Islet of Langerhans (tissue), 1 donor: ENCODE measurements around the gene ZNF860.
"Not testable (repeated sequence)": the region's sequence is repeated elsewhere in the genome, so short reads cannot be mapped to it uniquely, and the experiment has no call there.

Experiments used
- FAIRE-seq: peaks from one replicate; lab custom pipeline; 2011; peaks lifted over from hg19 to GRCh38; lab: Jason Lieb, UNC

ZNF860 gene

DNA sequence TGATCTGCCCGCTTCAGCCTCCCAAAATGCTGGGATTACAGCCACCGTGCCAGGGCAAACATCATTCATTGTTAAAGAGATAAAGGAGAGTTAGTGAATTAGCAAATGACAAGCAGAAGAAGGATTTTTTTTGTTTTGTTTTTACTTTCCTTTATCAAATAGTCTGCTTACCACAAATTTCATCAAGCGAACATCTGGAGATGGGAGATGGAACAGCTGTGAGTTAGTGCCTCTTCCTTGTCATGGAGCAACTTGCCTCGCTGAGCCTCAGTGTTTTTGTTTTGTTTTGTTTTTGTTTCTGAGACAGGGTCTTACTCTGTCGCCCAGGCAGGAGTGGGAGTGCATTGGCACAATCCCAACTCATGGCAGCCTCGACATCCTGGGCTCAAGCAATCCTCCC is 15.9 kb downstream of the ZNF860 start:
- FAIRE-seq = no peak

DNA sequence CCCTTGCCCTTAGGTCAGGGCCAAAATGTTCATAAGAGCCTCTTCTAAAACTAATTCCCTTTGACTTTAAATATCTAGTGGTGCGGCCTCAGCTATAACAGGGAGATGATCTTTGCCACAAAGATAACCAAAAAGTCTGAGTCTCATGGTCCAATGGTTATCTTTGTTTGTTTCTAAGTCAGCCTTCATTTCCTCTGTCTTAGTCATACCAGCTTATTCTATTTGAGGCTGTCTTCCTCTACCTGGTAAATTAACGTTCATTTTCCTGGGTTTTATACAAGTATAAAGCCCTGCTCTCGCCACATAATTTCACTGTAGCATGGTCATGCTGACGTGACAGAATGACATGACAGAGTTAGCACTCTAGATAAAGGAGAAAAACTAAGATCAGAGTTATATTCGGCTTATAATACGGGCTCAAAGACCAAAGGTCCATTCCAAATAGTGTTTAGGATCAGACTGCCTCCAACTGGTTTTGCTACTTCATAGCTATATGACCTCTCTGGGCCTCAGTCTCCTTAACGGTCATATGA is 18.4 kb downstream of the ZNF860 start:
- no peak for FAIRE-seq

DNA sequence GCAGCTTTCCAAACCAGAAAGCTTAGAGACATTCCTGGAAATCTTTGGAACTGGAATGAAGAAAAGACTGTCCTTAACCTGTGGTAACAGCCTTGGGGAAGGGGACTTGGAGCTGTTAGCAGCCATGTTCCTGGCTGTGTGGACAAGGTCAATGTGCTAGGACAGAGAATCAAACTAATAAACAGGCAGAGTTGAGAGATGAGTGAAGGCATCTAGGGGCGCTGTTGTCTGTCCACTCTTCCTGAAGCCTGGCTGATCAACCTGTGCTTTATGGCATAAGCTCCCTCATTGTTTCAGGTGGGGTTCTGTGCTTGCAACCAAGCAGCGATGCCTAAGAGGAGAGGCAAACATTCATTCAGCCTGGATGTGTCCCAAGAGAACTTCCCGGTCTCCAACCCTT is 19.3 kb downstream of the ZNF860 start:
- no peak for FAIRE-seq

DNA sequence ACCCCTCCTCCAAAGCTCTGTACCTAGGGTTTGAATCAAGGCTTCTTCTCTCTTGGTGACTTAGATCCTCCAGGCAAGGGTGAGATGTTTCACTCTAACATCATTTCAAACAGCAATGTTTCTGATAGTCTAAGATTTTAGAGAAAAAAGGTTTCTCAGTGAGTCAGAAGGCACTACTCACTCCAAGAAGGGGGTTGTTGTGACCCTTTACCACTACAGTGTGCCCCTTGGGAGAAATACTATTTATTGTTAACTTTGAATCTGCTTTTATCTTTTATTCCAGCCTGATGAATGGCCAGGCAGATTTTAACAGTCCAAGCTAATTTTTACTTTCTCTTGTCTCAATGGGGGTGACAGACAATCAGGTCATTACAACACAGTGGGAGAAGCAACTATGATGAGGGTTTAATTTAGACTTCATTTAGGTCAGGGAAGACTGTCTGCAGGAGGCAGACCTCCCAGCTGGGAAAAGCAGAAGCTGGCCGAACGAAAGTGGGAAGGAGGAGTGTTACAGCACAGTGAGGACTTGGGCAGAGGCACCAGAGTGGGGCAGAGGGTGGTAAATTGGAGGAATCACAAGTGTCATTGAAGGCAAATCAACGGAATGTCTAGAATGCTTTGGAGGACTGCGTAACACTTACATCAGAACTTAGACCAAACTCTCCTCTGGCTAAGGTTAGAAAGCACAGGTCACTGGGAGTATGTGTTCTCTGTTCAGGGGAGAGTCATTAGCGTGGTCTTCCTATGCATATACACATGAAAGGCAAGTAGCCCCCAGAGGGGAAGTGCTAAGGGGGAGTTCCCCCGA is 21.2 kb downstream of the ZNF860 start:
- no peak for FAIRE-seq

GRCh38 chr3:32003380-32003779 is 21.8 kb downstream of the ZNF860 start:
- FAIRE-seq = no peak

- no peak for FAIRE-seq
These were observed 22.7 kb downstream of the ZNF860 start for GRCh38 chr3:32004113-32004765.

DNA sequence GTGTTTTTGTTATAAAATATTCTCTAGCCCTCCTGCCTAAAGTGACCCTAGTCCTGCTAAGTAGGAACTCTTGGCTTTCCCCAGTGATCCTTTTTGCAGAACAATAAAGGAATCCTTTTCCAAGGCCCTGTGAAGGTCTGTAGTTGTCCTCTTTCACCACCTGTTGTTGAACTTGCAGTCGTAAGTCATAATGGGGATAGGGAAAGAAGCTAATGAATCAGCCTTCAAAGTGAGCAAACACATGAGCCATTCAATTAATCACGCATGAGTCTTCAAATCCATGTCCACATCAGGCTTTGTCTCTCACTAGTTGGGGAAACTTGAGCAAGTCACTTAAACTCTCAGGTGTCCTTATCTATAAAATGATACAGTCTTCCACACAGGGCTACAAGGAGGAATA is 27.6 kb downstream of the ZNF860 start:
- peak; percentile 51 for FAIRE-seq

- FAIRE-seq = no peak
These were observed 28.4 kb downstream of the ZNF860 start for GRCh38 chr3:32009957-32010356.

DNA sequence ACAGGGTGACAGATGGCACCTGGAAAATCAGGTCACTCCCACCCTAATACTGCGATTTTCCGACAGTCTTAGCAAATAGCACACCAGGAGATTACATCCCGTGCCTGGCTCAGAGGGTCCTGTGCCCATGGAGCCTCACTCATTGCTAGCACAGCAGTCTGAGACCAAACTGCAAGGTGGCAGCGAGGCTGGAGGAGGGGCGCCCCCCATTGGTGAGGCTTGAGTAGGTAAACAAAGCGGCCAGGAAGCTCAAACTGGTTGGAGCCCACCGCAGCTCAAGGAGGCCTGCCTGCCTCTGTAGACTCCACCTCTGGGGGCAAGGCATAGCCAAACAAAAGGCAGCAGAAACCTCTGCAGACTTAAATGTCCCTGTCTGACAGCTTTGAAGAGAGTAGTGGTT is 29.1 kb downstream of the ZNF860 start:
- FAIRE-seq = not testable (repeated sequence)

- FAIRE-seq = not testable (repeated sequence)
These were observed 34.1 kb downstream of the ZNF860 start for GRCh38 chr3:32015638-32016037.

DNA sequence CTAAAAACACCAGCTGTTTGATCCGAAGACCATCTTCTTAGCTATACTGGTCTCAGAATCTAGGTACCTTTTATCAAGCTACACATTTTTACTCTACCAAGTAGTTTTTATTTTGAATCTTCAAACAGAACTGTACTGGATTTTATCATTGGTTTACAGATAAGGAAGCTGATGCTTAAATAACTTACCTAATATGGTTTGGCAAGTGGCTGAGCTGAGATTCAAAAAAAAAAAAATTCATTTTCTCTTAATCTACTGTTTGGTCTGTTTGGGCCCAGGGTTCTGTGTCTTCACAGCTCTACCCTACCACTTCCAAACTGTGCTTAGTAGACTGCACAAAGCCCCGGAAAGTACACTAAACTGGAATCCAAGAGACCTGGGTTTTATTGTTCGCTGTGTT is 35.7 kb downstream of the ZNF860 start:
- no peak for FAIRE-seq

- peak; percentile 95 for FAIRE-seq
These were observed 37.4 kb downstream of the ZNF860 start for GRCh38 chr3:32018757-32019564.

GRCh38 chr3:32021155-32021554 is 39.6 kb downstream of the ZNF860 start:
- FAIRE-seq = no peak

DNA sequence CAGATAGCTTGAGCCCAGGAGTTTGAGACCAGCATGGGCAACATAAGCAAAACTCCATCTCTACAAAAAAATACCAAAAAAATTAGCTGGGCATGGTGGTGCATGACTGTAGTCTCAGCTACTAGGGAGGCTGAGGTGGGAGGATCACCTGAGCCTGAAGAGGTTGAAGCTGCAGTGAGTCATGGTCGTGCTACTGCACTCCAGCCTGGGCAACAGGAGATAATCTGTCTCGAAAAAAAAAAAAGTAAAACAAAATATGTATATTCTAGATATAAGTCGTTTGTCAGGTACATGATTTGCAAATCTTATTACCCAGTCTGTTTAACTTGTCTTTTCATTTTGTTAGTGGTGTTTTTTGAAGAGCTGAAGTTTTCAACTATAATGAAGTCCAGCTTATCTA is 40.2 kb downstream of the ZNF860 start:
- no peak for FAIRE-seq

DNA sequence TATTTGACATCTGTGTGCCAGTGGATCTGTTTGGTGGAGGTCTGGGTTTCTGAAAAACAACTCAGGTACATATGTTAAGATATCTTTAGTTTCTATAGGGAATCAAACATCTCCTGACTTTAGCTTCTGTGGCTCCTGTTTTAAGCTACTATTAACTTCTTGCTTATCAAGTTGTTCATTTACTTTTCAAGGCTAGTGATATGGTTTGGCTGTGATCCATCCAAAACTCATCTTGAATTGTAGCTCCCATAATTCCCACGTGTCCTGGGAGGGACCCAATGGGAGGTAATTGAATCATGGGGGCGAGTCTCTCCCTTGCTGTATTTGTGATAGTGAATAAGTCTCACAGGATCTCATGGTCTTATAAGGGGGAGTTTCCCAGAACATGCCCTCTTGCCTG is 41.4 kb downstream of the ZNF860 start:
- FAIRE-seq = no peak

DNA sequence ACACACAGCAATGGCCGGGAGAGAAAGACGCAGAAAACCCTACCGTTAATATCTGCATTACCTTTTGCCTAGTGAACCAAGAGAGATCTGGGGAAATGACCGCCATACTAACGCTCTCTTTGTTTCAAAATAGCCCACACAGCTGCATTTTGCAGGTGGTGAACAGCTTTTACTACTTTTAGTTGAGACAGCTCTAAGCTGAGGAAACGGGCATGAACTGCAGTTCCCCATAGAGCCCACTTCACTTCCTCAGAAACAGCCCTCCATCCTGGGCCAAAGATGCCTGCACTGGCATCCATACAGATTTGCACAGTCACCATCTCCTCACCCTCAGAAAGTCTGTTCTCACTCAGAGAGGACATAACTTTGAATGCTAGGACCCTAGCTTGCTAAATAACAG is 45.0 kb downstream of the ZNF860 start:
- no peak for FAIRE-seq

DNA sequence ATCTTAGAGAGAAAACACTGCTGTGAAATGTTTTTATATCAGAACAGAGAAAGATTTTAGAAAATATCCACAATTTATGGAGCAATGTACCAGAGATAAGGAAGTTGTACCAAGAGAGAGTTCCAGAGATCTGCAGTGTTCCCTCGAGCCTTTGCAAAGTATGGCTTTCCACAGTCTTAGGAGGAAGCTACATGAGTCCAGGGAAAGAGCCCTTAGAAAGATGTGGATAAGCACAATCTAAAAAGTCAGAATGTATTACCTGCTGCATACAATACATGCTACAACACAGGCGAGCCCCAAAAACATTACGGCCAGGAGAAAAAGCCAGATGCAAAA is 56.4 kb downstream of the ZNF860 start:
- no peak for FAIRE-seq

DNA sequence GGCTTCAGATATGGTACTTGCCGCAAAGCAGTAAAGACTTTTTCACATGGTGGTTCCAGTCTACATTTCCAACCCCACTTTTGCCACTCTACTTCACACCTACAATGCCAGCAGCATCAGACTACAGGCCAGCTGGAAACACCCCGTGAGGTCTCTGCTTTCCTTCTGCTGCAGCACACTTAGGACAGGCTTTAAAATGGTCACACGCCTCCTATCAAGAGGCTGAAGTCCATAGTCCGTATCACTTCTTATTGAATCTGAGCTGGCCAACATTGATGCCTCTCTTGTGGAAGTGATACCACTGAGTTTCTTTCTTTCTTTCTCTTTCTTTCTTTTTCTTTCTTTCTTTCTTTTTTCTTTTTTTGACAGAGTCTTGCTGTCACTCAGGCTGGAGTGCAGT is 59.8 kb downstream of the ZNF860 start:
- FAIRE-seq = no peak
